ENCODE results near the gene PLEKHA5.

PLEKHA5 gene

GRCh38 chr12:19276767-19277166, 147.2 kb downstream of the PLEKHA5 start:
- no peak for DNase-seq (ENCODE audit: low read depth)
- no peak for TF ChIP-seq CTCF (IDR thresholded peaks at IDR 0.05; ENCODE audit: insufficient read depth, low read depth, low read length, missing control alignments)
- no peak overlapping the region for H3K4me3 ChIP-seq (ENCODE audit: low read length)

- no peak for TF ChIP-seq CTCF (IDR thresholded peaks at IDR 0.05; ENCODE audit: insufficient read depth, low read depth, low read length, missing control alignments)
- no peak overlapping the region for H3K4me3 ChIP-seq (ENCODE audit: low read length)
- no peak for DNase-seq (ENCODE audit: low read depth)
Measured at GRCh38 chr12:19277711-19278110, 148.2 kb downstream of the PLEKHA5 start.

- TF ChIP-seq CTCF (IDR thresholded peaks at IDR 0.05; ENCODE audit: insufficient read depth, low read depth, low read length, missing control alignments): no peak
Measured at GRCh38 chr12:19278407-19278806, 148.9 kb downstream of the PLEKHA5 start.

GRCh38 chr12:19282133-19282699, 152.7 kb downstream of the PLEKHA5 start:
- no peak for TF ChIP-seq CTCF (IDR thresholded peaks at IDR 0.05; ENCODE audit: insufficient read depth, low read depth, low read length, missing control alignments)
- DNase-seq (ENCODE audit: low read depth): no peak
- no peak overlapping the region for H3K4me3 ChIP-seq (ENCODE audit: low read length)

More at GRCh38 chr12:19278407-19278806, 148.9 kb downstream of the PLEKHA5 start:
- no peak overlapping the region for H3K4me3 ChIP-seq (ENCODE audit: low read length)
- DNase-seq (ENCODE audit: low read depth): no peak

- no peak for TF ChIP-seq CTCF (IDR thresholded peaks at IDR 0.05; ENCODE audit: insufficient read depth, low read depth, low read length, missing control alignments)
- DNase-seq (ENCODE audit: low read depth): no peak
- H3K4me3 ChIP-seq (ENCODE audit: low read length): no peak overlapping the region
Measured at GRCh38 chr12:19284658-19285057, 155.1 kb downstream of the PLEKHA5 start.

GRCh38 chr12:19285793-19286448, 156.4 kb downstream of the PLEKHA5 start:
- H3K4me3 ChIP-seq (ENCODE audit: low read length): no peak overlapping the region
- no peak for TF ChIP-seq CTCF (IDR thresholded peaks at IDR 0.05; ENCODE audit: insufficient read depth, low read depth, low read length, missing control alignments)
- DNase-seq (ENCODE audit: low read depth): no peak

GRCh38 chr12:19287302-19287701, 157.8 kb downstream of the PLEKHA5 start:
- DNase-seq (ENCODE audit: low read depth): no peak
- H3K4me3 ChIP-seq (ENCODE audit: low read length): no peak overlapping the region
- no peak for TF ChIP-seq CTCF (IDR thresholded peaks at IDR 0.05; ENCODE audit: insufficient read depth, low read depth, low read length, missing control alignments)
